Neutrophil (primary cell): ENCODE data around the gene WDSUB1.

ENCODE experiments used
- H3K27ac ChIP-seq: fragments of 200-600 bp; sonication (generic); 2 replicates; pipeline ENCODE4 v1.5.1; 2016; ENCODE audit warnings: mild to moderate bottlenecking, moderate library complexity
- H3K27me3 ChIP-seq: fragments of 200-600 bp; sonication (generic); 2 replicates; pipeline ENCODE4 v1.6.0; 2016; ENCODE audit warnings: mild to moderate bottlenecking
- H3K36me3 ChIP-seq: fragments of 200-600 bp; sonication (generic); 2 replicates; pipeline ENCODE4 v1.5.1; 2017
- H3K4me1 ChIP-seq, 2 experiments: fragments of 200-600 bp in 1 of 2; sonication (generic) in 1 of 2; 1 replicate in 1 of 2; 2 replicates in 1 of 2; pipeline versions ENCODE4 v1.5.1 to v1.6.1; 2013 to 2016; ENCODE audit warnings: low read depth in 1 of 2, low read length in 1 of 2, mild to moderate bottlenecking in 1 of 2, moderate library complexity in 1 of 2; ENCODE audit not compliant: control insufficient read depth in 1 of 2, insufficient read depth in 1 of 2
- H3K4me3 ChIP-seq, 2 experiments: fragments of 200-600 bp in 1 of 2; sonication (generic) in 1 of 2; 1 replicate in 1 of 2; 2 replicates in 1 of 2; pipeline ENCODE4 v1.5.1; 2013 to 2016; ENCODE audit warnings: low read depth in 1 of 2, low read length in 1 of 2, mild to moderate bottlenecking in 1 of 2, moderate library complexity in 1 of 2
- H3K9me3 ChIP-seq: fragments of 200-600 bp; sonication (generic); 2 replicates; pipeline ENCODE4 v1.5.1; 2016
- TF ChIP-seq, protein P1 (sequence below): fragments of 200-600 bp; sonication (generic); IDR thresholded peaks from 2 replicates; pipeline ENCODE4 v1.5.1; 2016; ENCODE audit warnings: antibody characterized with exemption

Gene WDSUB1

DNA sequence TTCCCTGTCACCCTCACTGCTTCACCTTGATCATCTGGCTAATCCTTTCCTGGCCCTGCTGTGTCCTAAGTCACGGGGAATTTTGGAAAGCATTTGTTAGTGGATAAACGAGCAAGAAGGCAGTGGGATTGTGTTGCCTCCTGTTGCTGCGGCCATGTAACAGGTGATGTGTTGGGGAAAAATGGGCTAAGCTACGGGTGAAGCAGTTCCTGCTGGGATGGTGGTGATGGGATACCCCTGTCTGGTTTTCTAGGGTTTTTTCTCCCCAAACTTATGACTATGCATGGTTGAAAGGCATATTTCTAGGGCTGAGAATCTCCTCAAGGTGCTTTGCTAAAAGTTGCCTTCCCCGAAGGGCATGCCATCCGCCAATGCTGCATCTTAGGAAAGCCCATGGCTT, 68.1 kb downstream of the WDSUB1 start:
- no peaks in the 10 kb centered on the region for H3K27me3 ChIP-seq
- no peak overlapping the region for H3K4me3 ChIP-seq
- no peaks in the 10 kb centered on the region for H3K4me1 ChIP-seq
- TF ChIP-seq, protein P1, sequence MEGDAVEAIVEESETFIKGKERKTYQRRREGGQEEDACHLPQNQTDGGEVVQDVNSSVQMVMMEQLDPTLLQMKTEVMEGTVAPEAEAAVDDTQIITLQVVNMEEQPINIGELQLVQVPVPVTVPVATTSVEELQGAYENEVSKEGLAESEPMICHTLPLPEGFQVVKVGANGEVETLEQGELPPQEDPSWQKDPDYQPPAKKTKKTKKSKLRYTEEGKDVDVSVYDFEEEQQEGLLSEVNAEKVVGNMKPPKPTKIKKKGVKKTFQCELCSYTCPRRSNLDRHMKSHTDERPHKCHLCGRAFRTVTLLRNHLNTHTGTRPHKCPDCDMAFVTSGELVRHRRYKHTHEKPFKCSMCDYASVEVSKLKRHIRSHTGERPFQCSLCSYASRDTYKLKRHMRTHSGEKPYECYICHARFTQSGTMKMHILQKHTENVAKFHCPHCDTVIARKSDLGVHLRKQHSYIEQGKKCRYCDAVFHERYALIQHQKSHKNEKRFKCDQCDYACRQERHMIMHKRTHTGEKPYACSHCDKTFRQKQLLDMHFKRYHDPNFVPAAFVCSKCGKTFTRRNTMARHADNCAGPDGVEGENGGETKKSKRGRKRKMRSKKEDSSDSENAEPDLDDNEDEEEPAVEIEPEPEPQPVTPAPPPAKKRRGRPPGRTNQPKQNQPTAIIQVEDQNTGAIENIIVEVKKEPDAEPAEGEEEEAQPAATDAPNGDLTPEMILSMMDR, result no peak
- no peaks in the 10 kb centered on the region for H3K9me3 ChIP-seq
- H3K27ac ChIP-seq, result no peak overlapping the region
- no peaks in the 10 kb centered on the region for H3K36me3 ChIP-seq

DNA sequence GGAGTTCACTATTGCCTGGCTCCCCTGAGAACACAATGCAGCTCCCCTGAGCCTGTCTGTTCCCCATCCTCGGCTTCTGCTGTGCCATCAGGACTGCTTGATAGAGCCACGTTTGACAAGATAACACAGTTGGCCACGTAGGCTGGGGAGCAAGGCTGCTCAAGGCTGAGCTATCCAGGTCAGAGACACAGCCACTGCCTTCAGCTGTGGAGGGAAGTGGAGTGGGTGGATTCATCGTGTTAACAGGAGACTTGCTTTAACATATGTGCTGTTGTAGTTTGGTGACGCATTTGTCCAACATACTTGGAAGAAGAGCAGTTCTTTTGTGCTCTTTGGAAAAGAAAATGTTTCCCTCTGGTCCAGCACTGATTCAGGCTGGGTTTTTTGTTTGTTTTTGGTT, 68.8 kb downstream of the WDSUB1 start:
- TF ChIP-seq, protein P1, result no peak
- H3K36me3 ChIP-seq, result no peaks in the 10 kb centered on the region
- H3K27ac ChIP-seq, result no peak overlapping the region
- no peaks in the 10 kb centered on the region for H3K9me3 ChIP-seq
- H3K4me3 ChIP-seq, result no peak overlapping the region
- no peaks in the 10 kb centered on the region for H3K4me1 ChIP-seq
- H3K27me3 ChIP-seq, result no peaks in the 10 kb centered on the region

DNA sequence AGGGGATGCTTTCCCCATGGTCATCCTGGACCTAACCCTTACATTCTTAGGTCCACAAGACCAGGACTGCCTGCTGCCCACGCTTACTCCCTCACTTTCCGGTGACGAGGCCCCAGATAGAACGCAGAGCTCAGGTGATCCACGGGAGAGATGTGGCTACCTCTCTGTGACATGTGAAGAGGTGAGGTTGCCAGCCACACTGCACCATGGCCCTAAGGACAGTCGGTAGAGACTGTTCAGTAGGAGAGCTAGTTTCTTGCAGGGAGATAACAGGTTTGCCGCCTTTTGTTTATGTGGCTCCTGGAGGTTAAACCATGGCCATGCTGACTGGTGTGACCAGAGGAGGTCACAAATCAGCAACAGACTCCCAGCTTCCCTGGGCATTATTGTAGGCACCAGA, 71.4 kb downstream of the WDSUB1 start:
- TF ChIP-seq, protein P1, result no peak

GRCh38 chr2:159214325-159214865, 72.1 kb downstream of the WDSUB1 start:
- no peak overlapping the region for H3K4me3 ChIP-seq
- H3K27me3 ChIP-seq, result no peaks in the 10 kb centered on the region
- H3K36me3 ChIP-seq, result no peaks in the 10 kb centered on the region
- no peak overlapping the region for H3K27ac ChIP-seq
- H3K9me3 ChIP-seq, result no peaks in the 10 kb centered on the region
- TF ChIP-seq, protein P1, result no peak
- H3K4me1 ChIP-seq, result no peaks in the 10 kb centered on the region

More for the DNA sequence above, 71.4 kb downstream of the WDSUB1 start:
- no peaks in the 10 kb centered on the region for H3K9me3 ChIP-seq
- no peaks in the 10 kb centered on the region for H3K36me3 ChIP-seq
- no peaks in the 10 kb centered on the region for H3K4me1 ChIP-seq
- H3K27me3 ChIP-seq, result no peaks in the 10 kb centered on the region
- no peak overlapping the region for H3K27ac ChIP-seq
- H3K4me3 ChIP-seq, result no peak overlapping the region

- no peak overlapping the region for H3K27ac ChIP-seq
- H3K36me3 ChIP-seq, result no peaks in the 10 kb centered on the region
- H3K27me3 ChIP-seq, result no peaks in the 10 kb centered on the region
- H3K4me3 ChIP-seq, result no peak overlapping the region
- no peaks in the 10 kb centered on the region for H3K4me1 ChIP-seq
- no peaks in the 10 kb centered on the region for H3K9me3 ChIP-seq
- TF ChIP-seq, protein P1, result no peak
These were observed 73.2 kb downstream of the WDSUB1 start for GRCh38 chr2:159213296-159213695.
